ENCODE measurements around the gene DTX1.
"Not testable (repeated sequence)": the region's sequence is repeated elsewhere in the genome, so short reads cannot be mapped to it uniquely, and the experiment has no call there.

DTX1 gene

DNA sequence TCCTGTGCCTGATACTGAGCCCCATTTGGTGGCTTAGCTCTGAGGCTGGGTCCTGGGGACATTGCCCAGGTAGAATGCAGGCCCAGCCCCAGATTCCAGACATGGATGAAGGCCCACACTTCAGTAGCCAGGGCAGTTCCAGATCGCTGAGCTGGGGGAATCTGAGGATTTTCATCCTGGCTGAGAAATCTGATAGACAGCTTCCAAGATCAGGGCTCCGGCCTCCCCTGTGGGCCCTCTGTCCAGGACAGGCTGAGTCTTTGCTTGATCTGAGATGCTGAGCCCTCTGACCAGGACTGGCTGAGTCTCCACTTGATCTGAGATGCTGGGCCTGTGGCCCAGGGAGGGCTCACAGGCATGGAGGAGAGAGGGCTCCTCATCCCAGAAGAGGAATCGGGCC lies 82.3 kb downstream of the DTX1 start:
- DNase-seq: no peak

GRCh38 chr12:113140706-113141105 lies 84.2 kb downstream of the DTX1 start:
- no peak for DNase-seq

GRCh38 chr12:113141716-113142115 lies 85.2 kb downstream of the DTX1 start:
- DNase-seq: not testable (repeated sequence)

DNA sequence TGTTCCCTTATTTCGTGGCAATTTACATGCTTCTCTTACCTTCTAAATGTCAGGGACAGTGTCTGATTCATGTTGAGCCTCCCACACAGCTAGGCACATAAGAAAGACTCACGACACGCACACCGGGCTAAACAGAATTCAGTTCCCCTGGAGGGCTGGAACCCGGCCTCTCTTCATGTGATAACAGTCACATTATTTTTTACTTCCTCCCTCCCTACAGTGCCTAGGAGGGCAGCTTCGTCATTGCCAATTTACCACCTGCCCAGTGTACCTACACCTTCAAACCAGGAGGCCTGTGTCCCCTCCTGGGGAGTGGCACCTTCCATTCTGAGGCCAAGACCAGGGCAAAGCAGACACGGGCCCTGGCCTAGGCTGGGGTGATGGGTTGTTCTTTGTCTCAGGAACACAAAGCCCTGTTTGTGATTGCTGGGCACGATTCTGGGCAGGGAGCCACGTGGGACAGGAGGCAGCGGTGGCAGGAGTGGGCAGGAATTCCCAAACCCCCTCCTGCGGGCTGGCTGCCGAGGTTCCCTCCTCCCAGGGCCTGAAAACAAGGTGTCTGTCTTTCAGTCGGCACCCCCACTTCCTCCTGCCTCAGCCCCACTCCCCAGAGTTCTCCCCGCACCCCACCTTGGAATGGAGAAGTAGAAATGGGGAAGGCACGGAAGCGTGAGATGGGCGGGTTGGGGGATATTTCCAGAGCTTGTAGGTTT lies 85.8 kb downstream of the DTX1 start:
- no peak for DNase-seq

- no peak for DNase-seq
Measured at GRCh38 chr12:113142886-113143332, 86.4 kb downstream of the DTX1 start.

GRCh38 chr12:113143959-113144358 lies 87.4 kb downstream of the DTX1 start:
- DNase-seq: no peak

- DNase-seq: no peak
Measured at GRCh38 chr12:113144806-113145205, 88.3 kb downstream of the DTX1 start.

DNA sequence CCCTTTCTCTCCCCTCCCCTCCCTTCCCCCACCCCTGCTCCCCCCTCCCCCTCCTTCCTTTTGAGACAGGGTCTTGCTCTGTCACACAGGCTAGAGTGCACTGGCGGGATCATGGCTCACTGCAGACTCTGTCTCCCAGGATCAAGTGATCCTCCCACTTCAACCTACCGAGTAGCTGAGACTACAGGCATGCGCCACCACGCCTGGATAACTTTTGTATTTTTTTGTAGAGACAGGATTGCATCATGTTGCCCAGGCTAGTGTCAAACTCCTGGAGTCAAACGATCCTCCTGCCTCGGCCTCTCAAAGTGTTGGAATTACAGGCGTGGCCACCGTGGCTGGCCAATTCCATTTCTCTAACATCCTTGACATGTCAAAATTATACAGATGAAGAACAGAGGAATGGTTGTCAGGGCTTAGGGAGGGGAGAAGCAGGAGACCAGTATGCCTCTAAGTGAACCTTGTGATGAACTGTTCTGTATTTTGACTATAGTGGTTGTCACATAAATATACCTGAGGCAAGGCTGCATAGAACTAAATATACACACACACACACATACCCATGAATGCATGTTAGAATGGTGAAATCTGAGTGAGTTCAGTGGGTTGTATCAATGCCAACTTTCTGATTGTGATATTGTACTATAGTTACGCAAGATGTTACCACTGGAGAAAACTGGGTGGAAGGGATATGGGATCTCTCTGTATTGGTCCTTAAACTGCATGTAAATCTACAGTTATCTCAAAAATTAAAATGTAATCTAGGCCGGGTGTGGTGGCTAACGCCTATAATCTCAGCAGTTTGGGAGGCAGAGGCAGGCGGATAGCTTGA lies 89.4 kb downstream of the DTX1 start:
- no peak for DNase-seq

GRCh38 chr12:113146999-113147398 lies 90.5 kb downstream of the DTX1 start:
- no peak for DNase-seq

Measured in NCI-H1417 treated with DMSO at 0.1 percent for 48 hours (cell line).